Body of pancreas (tissue), 4 donors: ENCODE results near the gene IKZF2.

Experiments
- POLR2A ChIP-seq, 3 donors: fragments of 450-650 bp; IDR thresholded peaks; one replicate each; pipeline ENCODE4 v1.6.1; 2016; ENCODE audit warnings: antibody characterized with exemption in 3 of 3, mild to moderate bottlenecking in 2 of 3
- TF ChIP-seq, protein P1 (sequence below), 7 experiments: fragments of 450-650 bp in 4 of 7; fragments of 200-600 bp in 3 of 7; sonication (generic) in 3 of 7; IDR thresholded peaks; one replicate each; pipeline ENCODE4 v1.5.1; 2016 to 2019; ENCODE audit warnings: antibody characterized with exemption in 7 of 7

DNA sequence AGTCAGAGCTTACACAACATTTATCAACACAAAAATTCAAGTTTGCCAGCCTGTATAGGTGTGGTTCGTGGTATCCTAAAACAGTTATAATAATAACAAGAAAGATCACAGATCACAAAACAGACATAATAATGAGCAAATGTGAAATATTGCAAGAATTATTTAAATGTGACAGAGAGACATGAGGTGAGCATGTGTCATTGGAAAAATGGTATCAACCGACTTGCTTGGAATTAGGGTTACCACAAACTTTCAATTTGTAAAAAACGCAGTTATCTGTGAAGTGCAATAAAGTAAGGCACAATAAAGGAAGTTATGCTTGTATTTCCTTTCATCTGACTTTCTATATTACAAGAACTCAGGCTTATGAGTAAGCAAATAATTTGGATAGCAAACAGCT lies 116.8 kb downstream of the IKZF2 start:
- TF ChIP-seq POLR2A (IDR thresholded peaks at IDR 0.05): no peak
- TF ChIP-seq, protein P1, sequence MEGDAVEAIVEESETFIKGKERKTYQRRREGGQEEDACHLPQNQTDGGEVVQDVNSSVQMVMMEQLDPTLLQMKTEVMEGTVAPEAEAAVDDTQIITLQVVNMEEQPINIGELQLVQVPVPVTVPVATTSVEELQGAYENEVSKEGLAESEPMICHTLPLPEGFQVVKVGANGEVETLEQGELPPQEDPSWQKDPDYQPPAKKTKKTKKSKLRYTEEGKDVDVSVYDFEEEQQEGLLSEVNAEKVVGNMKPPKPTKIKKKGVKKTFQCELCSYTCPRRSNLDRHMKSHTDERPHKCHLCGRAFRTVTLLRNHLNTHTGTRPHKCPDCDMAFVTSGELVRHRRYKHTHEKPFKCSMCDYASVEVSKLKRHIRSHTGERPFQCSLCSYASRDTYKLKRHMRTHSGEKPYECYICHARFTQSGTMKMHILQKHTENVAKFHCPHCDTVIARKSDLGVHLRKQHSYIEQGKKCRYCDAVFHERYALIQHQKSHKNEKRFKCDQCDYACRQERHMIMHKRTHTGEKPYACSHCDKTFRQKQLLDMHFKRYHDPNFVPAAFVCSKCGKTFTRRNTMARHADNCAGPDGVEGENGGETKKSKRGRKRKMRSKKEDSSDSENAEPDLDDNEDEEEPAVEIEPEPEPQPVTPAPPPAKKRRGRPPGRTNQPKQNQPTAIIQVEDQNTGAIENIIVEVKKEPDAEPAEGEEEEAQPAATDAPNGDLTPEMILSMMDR (IDR thresholded peaks at IDR 0.05): no peak
